Mucosa of stomach (tissue), 1 donor: Measurements from ENCODE around the gene ZNF79.

ENCODE experiments used
- H3K27me3 ChIP-seq: one replicate; pipeline ENCODE4 v1.7.0; 2013; ENCODE audit warnings: mild to moderate bottlenecking, low read length; ENCODE audit not compliant: control insufficient read depth, insufficient read depth
- H3K36me3 ChIP-seq: one replicate; pipeline ENCODE4 v1.7.0; 2013; ENCODE audit warnings: low read length; ENCODE audit not compliant: control insufficient read depth, insufficient read depth
- H3K4me1 ChIP-seq: one replicate; pipeline ENCODE4 v1.7.0; 2013; ENCODE audit warnings: mild to moderate bottlenecking, low read length; ENCODE audit not compliant: control insufficient read depth, insufficient read depth
- H3K4me3 ChIP-seq: one replicate; pipeline ENCODE4 v1.7.0; 2013; ENCODE audit warnings: low read length
- H3K9ac ChIP-seq: one replicate; pipeline ENCODE4 v1.7.0; 2013; ENCODE audit warnings: mild to moderate bottlenecking, low read length, moderate library complexity
- H3K9me3 ChIP-seq: one replicate; pipeline ENCODE4 v1.7.0; 2013; ENCODE audit warnings: mild to moderate bottlenecking, low read length, moderate library complexity; ENCODE audit not compliant: control insufficient read depth
- donor health status: Pancreatic carcinoma.

Gene ZNF79

DNA sequence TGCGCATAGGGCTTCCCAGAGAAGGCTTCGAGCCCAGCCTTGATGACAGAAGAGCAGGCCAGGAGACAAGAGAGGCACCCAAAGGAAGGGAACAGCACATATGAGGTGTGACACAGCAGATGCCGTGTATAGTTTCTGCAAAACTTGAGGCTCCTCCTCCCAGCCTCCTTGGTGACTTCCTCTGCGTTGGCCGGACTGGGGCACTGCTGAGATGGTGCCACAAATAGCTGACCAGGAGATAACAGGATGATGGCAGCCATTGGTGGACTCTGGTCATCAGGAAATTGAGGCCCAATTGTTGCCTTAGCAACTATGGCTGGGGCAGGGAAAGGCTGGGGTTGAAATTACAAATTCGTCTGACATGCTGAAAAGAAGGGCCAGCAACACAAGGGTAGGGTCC, 4.8 kb upstream of the ZNF79 start:
- no peak overlapping the region for H3K9ac ChIP-seq
- H3K27me3 ChIP-seq, result no peaks in the 10 kb centered on the region
- peaks cover 11% of the 10 kb centered on the region for H3K4me1 ChIP-seq
- no peaks in the 10 kb centered on the region for H3K36me3 ChIP-seq
- no peak overlapping the region for H3K4me3 ChIP-seq
- H3K9me3 ChIP-seq, result no peaks in the 10 kb centered on the region

DNA sequence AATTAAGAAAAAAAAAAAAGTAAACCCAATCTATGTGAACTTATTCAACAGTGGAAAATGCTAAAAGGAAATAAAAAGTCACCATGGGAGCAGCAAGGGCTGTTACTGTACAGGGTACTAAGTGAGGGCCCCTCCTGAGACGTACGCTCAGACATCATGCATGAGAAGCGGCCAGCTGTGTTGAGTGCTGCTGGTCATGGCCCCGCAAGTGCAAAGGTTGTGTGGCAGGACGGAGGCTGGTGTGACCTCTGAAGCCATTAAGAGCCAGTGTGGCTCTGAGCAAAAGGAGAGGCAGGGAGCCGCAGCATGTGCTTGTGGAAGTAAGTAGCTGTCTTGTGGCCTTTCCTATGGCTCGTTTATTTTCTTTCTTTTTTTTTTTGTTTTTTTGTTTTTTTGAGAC, 3.1 kb upstream of the ZNF79 start:
- H3K4me1 ChIP-seq, result peaks cover 23% of the 10 kb centered on the region
- no peaks in the 10 kb centered on the region for H3K27me3 ChIP-seq
- no peaks in the 10 kb centered on the region for H3K36me3 ChIP-seq
- no peaks in the 10 kb centered on the region for H3K9me3 ChIP-seq
- no peak overlapping the region for H3K4me3 ChIP-seq
- no peak overlapping the region for H3K9ac ChIP-seq

GRCh38 chr9:127422133-127422782, 1.9 kb upstream of the ZNF79 start:
- peak overlapping the region; percentile 18 for H3K4me3 ChIP-seq
- H3K4me1 ChIP-seq, result peaks cover 23% of the 10 kb centered on the region

DNA sequence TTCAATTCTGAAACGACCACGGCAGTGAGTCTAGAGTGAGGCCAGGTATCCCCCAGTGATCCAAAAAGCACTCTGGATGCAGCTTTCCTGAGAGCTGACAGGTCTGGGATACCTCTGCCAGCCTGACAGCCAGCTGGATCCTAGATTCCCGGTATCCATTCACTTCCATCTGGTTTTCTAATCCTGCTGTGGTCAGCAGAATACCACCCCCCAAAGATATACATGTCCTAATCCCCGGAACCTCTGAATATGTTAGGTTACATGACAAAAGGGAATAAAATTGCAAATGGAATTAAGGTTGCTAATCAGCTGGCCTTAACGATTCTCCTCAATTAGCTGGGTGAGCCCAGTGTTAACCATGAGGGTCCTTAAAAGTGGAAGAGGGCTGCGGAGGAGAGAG, 1.4 kb upstream of the ZNF79 start:
- peak overlapping the region; percentile 85 for H3K4me3 ChIP-seq
- H3K9ac ChIP-seq, result peak overlapping the region; percentile 92
- H3K27me3 ChIP-seq, result no peaks in the 10 kb centered on the region
- peaks cover 23% of the 10 kb centered on the region for H3K4me1 ChIP-seq
- no peaks in the 10 kb centered on the region for H3K9me3 ChIP-seq
- no peaks in the 10 kb centered on the region for H3K36me3 ChIP-seq

More at GRCh38 chr9:127422133-127422782, 1.9 kb upstream of the ZNF79 start:
- Histone ChIP-seq H3K36me3 (no peaks in the 10 kb centered on the region), H3K9ac (no peak overlapping the region), H3K9me3 (no peaks in the 10 kb centered on the region), H3K27me3 (no peaks in the 10 kb centered on the region)

- Histone ChIP-seq H3K9ac (peak overlapping the region; percentile 92), H3K4me1 (peaks cover 23% of the 10 kb centered on the region), H3K4me3 (peak overlapping the region; percentile 85), H3K9me3 (no peaks in the 10 kb centered on the region), H3K27me3 (no peaks in the 10 kb centered on the region), H3K36me3 (no peaks in the 10 kb centered on the region)
Observed at GRCh38 chr9:127423476-127423933, 677 bp upstream of the ZNF79 start.

- Histone ChIP-seq H3K27me3 (no peaks in the 10 kb centered on the region), H3K36me3 (no peaks in the 10 kb centered on the region), H3K9me3 (no peaks in the 10 kb centered on the region), H3K4me1 (peaks cover 23% of the 10 kb centered on the region), H3K4me3 (peak overlapping the region; percentile 85), H3K9ac (peak overlapping the region; percentile 92)
Observed at GRCh38 chr9:127424676-127424999, 456 bp downstream of the ZNF79 start.

GRCh38 chr9:127426756-127427155, 2.6 kb downstream of the ZNF79 start:
- Histone ChIP-seq H3K4me1 (peaks cover 23% of the 10 kb centered on the region), H3K27me3 (no peaks in the 10 kb centered on the region), H3K36me3 (no peaks in the 10 kb centered on the region), H3K9ac (no peak overlapping the region), H3K4me3 (no peak overlapping the region), H3K9me3 (no peaks in the 10 kb centered on the region)

- H3K27me3 ChIP-seq, result no peaks in the 10 kb centered on the region
- no peak overlapping the region for H3K9ac ChIP-seq
- H3K9me3 ChIP-seq, result no peaks in the 10 kb centered on the region
- H3K4me1 ChIP-seq, result peaks cover 11% of the 10 kb centered on the region
- H3K36me3 ChIP-seq, result no peaks in the 10 kb centered on the region
- H3K4me3 ChIP-seq, result no peak overlapping the region
Observed at GRCh38 chr9:127428348-127428747, 4.2 kb downstream of the ZNF79 start.

GRCh38 chr9:127430415-127430814, 6.2 kb downstream of the ZNF79 start:
- Histone ChIP-seq H3K4me3 (no peak overlapping the region), H3K4me1 (peaks cover 5% of the 10 kb centered on the region), H3K9ac (no peak overlapping the region), H3K36me3 (peaks cover 6% of the 10 kb centered on the region), H3K27me3 (no peaks in the 10 kb centered on the region), H3K9me3 (no peaks in the 10 kb centered on the region)

GRCh38 chr9:127437497-127438264, 13.5 kb downstream of the ZNF79 start:
- H3K4me1 ChIP-seq, result no peaks in the 10 kb centered on the region
- H3K9ac ChIP-seq, result no peak overlapping the region
- peaks cover 18% of the 10 kb centered on the region for H3K36me3 ChIP-seq
- H3K4me3 ChIP-seq, result no peak overlapping the region
- no peaks in the 10 kb centered on the region for H3K9me3 ChIP-seq
- no peaks in the 10 kb centered on the region for H3K27me3 ChIP-seq

DNA sequence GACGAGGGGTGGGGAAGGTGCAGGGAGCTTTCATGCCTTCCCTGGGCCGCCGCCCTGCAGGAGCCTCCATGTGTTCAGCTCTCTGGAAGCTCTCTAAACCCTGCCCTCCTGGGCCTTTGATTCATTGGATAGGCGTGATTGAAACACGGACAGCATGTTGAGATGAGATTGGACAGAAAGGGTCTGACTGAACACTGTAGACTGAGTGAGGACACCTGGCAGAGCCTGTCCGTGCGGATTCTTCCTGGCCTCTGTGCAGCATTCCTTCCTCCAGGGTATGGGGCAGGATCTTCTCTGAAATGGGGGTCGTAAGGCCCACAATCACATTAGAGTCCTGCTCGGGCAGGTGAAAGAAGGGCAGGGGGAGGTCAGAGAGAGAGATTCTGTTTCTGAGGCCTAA, 14.2 kb downstream of the ZNF79 start:
- peaks cover 18% of the 10 kb centered on the region for H3K36me3 ChIP-seq

DNA sequence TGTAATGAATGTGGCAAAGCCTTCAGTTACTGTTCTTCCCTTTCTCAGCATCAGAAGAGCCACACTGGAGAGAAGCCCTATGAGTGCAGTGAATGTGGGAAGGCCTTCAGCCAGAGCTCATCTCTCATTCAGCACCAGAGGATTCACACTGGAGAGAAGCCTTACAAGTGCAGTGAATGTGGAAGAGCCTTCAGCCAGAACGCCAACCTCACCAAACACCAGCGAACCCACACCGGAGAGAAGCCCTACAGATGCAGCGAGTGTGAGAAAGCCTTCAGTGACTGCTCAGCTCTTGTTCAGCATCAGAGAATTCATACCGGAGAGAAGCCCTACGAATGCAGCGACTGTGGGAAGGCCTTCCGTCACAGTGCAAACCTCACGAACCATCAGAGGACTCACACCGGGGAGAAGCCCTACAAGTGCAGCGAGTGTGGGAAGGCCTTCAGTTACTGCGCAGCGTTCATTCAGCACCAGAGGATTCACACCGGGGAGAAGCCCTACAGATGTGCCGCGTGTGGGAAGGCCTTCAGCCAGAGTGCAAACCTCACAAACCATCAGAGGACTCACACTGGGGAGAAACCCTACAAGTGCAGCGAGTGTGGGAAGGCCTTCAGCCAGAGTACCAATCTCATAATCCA, 20.2 kb downstream of the ZNF79 start:
- H3K4me3 ChIP-seq, result no peak overlapping the region
- H3K36me3 ChIP-seq, result peaks cover 40% of the 10 kb centered on the region
- H3K9ac ChIP-seq, result no peak overlapping the region
- H3K4me1 ChIP-seq, result peaks cover 5% of the 10 kb centered on the region
- no peaks in the 10 kb centered on the region for H3K9me3 ChIP-seq
- no peaks in the 10 kb centered on the region for H3K27me3 ChIP-seq

More for the DNA sequence above, 14.2 kb downstream of the ZNF79 start:
- H3K4me3 ChIP-seq, result no peak overlapping the region
- H3K9me3 ChIP-seq, result no peaks in the 10 kb centered on the region
- H3K9ac ChIP-seq, result no peak overlapping the region
- H3K27me3 ChIP-seq, result no peaks in the 10 kb centered on the region
- H3K4me1 ChIP-seq, result no peaks in the 10 kb centered on the region
